Limb (tissue), 2 donors: ENCODE results near the gene P3H4.

Experiments
- DNase-seq, 2 donors: peaks; one replicate each; pipeline ENCODE4 v3.0.0-alpha.2; 2016; ENCODE audit errors: extremely low spot score in 2 of 2

Gene P3H4

DNA sequence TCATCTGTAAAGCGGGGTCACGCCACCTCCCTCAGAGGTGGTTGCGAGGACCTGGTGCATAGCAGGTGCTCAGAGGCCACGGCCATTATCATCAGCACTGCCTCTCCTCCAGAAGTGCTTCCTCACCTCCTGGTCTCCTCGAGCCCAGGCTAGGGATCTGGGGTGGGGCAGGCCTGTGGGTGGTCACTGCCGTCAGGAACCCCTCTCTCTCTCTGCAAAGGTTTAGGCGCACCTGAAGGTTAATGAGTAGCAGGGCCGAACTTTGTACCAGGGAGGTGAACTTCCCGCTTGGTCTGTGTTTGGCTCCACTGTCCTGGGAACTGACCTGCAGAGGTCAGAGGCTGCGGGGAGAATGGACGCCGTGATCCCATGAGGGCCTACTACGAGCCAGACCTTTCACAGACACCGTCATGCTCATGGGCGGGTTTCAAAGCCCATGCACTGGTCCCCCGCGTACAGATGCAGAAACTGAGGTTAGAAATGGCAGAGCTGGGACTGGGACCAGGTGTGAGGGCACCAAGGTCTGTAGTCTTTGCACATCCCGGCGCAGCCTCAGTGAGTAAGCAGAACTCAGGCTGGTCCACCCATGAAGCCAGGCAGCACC, 39.1 kb downstream of the P3H4 start:
- no peak for DNase-seq

DNA sequence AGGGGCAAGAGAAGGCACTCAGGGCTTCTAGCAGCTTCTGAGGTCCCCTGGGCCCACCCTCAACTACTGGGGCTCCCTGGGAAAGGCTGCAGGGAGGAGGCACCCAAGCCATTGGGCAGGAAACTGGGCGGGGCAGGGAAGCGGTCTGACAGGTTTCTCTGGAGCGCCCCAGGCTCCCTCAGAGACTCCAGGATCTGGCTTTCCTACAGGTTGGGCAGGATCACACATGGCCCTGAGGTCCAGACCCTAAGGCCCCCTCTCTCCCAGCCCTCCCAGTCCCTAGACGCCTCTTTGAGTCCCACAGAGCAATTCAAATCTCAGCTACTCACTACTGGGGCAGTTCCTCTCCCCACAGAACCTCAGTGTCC, 39.5 kb downstream of the P3H4 start:
- DNase-seq, result no peak

DNA sequence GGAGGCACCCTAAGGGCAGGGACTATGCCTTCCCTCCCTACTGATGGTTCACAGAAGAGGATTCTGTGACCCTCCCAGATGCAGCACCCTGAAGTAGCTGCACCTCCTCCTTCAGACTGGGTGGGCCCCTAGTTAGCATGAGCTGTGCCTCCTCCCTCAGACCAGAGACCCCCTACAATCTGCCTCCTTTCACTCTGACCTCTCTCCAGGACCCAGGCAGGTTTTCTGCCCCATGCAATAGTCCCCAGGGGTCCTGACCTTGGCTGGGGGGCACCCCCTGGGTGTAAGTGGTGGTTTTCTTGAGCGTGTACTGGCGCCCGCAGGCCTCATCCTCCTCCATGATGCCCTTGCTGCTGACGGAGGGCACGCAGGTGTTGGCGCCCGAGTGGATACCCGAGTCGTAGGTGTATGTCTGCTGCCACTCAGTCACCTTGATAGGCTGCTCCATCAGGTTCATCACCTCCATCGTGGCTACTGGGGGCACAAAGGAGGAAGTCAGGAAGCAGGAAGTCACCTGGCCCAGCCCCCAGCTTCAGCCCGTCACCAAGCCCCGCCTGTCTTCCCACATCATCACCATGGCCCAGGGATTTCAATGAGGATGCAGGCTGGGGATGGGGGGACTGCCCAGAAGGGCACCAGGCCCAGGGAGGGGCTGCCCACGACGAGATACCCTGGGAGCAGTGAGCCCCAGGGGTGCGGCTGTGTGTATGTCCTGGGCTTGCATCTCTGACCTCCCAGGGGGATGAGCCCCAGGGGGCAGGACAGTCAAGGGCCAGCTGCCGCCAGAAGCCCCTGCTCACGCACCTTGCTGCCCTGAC, 40.2 kb downstream of the P3H4 start:
- DNase-seq, result no peak

GRCh38 chr17:41769985-41770384, 41.8 kb downstream of the P3H4 start:
- DNase-seq, result no peak

- no peak for DNase-seq
Observed at GRCh38 chr17:41769346-41769862, 42.3 kb downstream of the P3H4 start.

DNA sequence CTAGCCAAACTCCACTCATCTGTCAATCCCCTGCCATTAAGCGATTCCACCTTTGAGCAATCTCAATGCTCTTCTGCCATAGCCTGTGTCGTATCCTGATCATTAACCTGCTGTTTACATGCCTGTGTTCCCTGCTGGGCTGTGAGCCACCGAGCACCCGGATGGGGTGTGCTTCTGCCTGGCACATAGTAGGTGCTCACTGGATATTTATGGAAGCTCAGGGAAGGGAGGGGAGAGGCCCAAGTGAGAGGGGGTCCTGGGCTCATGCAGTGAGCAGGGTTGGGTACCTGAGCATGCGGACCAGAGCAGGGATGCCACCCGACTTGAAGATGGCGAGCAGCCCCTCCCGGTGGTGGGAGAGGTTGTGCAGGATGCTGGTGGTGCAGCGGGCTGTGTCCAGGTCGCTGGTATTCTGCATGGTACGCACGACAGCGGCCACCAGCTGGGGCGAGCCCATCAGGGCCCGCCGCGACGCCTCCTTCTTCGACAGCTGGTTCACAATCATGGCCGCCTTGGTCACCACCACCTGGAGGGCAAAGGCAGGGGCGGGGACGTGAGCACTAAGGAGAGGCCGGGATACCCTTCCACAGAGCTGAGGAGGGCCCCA, 43.0 kb downstream of the P3H4 start:
- no peak for DNase-seq

- no peak for DNase-seq
Observed at GRCh38 chr17:41767324-41768042, 44.3 kb downstream of the P3H4 start.

DNA sequence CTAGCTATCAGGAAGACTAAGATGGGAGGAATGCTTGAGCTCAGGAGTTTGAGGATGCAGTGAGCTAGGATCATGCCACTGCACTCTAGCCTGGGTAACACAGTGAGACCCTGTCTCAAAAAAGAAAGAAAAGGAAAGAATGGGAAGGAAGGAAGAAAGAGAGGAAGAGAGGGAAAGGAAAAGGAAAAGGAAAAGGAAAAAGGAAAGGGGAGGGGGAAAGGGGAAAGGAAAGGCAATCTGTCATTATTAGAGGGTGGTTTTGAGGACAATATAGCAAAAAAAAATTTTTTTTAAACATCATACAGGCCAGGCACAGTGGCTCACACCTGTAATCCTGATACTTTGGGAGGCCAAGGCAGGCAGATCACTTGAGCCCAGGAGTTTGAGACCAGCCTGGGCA, 45.6 kb downstream of the P3H4 start:
- no peak for DNase-seq

DNA sequence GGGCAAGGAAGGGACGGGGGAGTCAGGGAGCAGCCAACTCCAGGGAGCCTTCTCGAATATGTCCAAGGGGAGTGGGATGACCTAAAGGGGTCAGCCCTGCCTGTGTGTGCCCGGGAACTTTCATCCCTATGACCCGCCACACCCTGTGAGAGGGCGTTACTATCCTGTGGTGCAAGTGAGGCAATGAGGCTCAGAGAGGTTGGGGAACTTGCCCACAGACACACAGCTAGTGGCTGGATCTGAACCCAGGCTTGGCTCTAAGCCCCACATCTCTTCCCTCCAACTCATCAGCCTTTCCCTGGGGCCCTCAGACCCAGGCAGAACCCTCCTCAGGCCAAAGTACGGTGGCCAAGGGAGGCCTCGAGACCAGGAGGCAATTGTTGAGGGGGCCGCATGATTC, 48.4 kb downstream of the P3H4 start:
- no peak for DNase-seq

GRCh38 chr17:41762841-41763240, 48.9 kb downstream of the P3H4 start:
- no peak for DNase-seq

DNA sequence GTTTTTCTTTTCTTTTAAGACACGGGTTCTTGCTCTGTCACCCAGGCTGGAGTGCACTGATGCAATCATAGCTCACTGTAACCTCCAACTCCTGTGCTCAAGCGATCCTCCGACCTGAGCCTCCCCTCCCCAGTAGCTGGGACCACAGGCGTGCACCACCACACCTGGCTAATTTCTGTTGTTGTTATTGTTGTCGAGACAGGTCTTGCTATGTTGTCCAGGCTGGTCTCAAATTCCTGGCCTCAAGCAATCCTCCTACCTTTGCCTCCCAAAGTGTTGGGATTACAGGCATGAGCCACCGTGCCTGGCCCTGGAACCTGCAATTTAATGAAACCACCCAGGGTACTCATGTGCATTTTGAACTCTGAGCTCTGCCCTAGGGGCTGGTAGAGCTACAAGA, 49.4 kb downstream of the P3H4 start:
- DNase-seq, result no peak

- no peak for DNase-seq
Observed at GRCh38 chr17:41760878-41761277, 50.9 kb downstream of the P3H4 start.

- DNase-seq, result no peak
Observed at GRCh38 chr17:41758601-41759000, 53.1 kb downstream of the P3H4 start.

- DNase-seq, result no peak
Observed at GRCh38 chr17:41754066-41754465, 57.7 kb downstream of the P3H4 start.
